K562 treated with DMSO at 1 percent for 48 hours (cell line): ENCODE measurements around the gene RAD51. TPM values are rescaled to one million over a fixed set of nuclear protein-coding genes. Genes with fewer than 3 reads are reported as not detected.

Experiments used
- total RNA-seq: library from RNA; unstranded; fragments of 300-600 nt; gene quantifications from 2 replicates; pipeline ENCODE4 v1.2.3, GENCODE V29; 2022; ENCODE audit warnings: low replicate concordance; ENCODE audit errors: extremely low read depth

Gene RAD51
- total RNA-seq: not detected in 2 replicates

GRCh38 chr15:40694688-40695468, at the start of gene RAD51:
RAD51 (plus strand) TSS chr15:40695174; CDS start chr15:40698759, 3,585 bp downstream.

GRCh38 chr15:40754883-40755811, 60.2 kb downstream of the RAD51 start, which contains the start of gene RMDN3:
RMDN3 (minus strand) TSS chr15:40755254; CDS start chr15:40754783, 471 bp downstream.

GRCh38 chr15:40763801-40764628, 69.0 kb downstream of the RAD51 start, which contains the start of gene GCHFR:
GCHFR (plus strand) TSS chr15:40764068; CDS start chr15:40764181, 113 bp downstream.

GRCh38 chr15:40769274-40770146, 74.5 kb downstream of the RAD51 start, which contains the start of gene C15orf62:
C15orf62 (plus strand) TSS chr15:40769980; CDS start chr15:40770496, 516 bp downstream.

Other genes with a start within 250 kb of the RAD51 start
- gene CHST14, start 224.2 kb upstream of the RAD51 start, total RNA-seq: not detected in 2 replicates
- not detected in 2 replicates for gene CCDC32, start 130.1 kb upstream of the RAD51 start, total RNA-seq
- gene RPUSD2, start 125.9 kb upstream of the RAD51 start, total RNA-seq: not detected in 2 replicates
- not detected in 2 replicates for gene KNL1, start 100.9 kb upstream of the RAD51 start, total RNA-seq
- not detected in 2 replicates for gene RMDN3, start 60.1 kb downstream of the RAD51 start, total RNA-seq
- gene GCHFR, start 68.9 kb downstream of the RAD51 start, total RNA-seq: not detected in 2 replicates
- not detected in 2 replicates for gene C15orf62, start 74.8 kb downstream of the RAD51 start, total RNA-seq
- not detected in 2 replicates for gene ZFYVE19, start 111.9 kb downstream of the RAD51 start, total RNA-seq
- not detected in 2 replicates for gene DNAJC17, start 112.3 kb downstream of the RAD51 start, total RNA-seq
- not detected in 2 replicates for gene PPP1R14D, start 133.5 kb downstream of the RAD51 start, total RNA-seq
- gene SPINT1, start 148.9 kb downstream of the RAD51 start, total RNA-seq: not detected in 2 replicates
- gene RHOV, start 179.1 kb downstream of the RAD51 start, total RNA-seq: not detected in 2 replicates
- not detected in 2 replicates for gene VPS18, start 199.3 kb downstream of the RAD51 start, total RNA-seq
- gene DLL4, start 234.2 kb downstream of the RAD51 start, total RNA-seq: not detected in 2 replicates